Measurements from ENCODE around the gene IL18RAP.

DNA sequence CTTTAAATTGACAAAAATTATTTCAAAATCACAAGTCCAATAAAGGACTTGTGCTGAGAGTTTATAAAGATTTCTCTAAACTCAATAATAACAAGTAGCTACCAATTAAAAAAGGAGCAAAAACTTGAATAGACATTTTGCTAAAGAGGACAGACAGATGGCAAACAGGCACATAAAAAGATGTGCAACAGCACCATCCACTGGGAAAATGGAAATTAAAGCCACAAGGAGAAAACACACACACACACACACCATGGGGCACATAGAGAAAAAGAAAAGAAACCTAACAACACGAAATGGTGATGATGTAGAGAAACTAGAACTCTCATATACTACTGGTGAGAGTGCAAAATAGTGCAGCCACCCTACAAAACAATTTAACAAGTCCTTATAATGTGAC, 37.5 kb downstream of the IL18RAP start:
- TF ChIP-seq, protein P1, sequence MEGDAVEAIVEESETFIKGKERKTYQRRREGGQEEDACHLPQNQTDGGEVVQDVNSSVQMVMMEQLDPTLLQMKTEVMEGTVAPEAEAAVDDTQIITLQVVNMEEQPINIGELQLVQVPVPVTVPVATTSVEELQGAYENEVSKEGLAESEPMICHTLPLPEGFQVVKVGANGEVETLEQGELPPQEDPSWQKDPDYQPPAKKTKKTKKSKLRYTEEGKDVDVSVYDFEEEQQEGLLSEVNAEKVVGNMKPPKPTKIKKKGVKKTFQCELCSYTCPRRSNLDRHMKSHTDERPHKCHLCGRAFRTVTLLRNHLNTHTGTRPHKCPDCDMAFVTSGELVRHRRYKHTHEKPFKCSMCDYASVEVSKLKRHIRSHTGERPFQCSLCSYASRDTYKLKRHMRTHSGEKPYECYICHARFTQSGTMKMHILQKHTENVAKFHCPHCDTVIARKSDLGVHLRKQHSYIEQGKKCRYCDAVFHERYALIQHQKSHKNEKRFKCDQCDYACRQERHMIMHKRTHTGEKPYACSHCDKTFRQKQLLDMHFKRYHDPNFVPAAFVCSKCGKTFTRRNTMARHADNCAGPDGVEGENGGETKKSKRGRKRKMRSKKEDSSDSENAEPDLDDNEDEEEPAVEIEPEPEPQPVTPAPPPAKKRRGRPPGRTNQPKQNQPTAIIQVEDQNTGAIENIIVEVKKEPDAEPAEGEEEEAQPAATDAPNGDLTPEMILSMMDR (IDR thresholded peaks at IDR 0.05), result no peak
- no peak for TF ChIP-seq POLR2A (IDR thresholded peaks at IDR 0.05)
